GM19240 (cell line): ENCODE data around the gene EXOSC1.
"Not testable (repeated sequence)": the region's sequence is repeated elsewhere in the genome, so short reads cannot be mapped to it uniquely, and the experiment has no call there.

Experiments
- DNase-seq: peaks from one replicate; pipeline ENCODE4 v3.0.0; 2011; ENCODE audit warnings: low spot score; ENCODE audit not compliant: insufficient read length

The EXOSC1 gene, protein sequence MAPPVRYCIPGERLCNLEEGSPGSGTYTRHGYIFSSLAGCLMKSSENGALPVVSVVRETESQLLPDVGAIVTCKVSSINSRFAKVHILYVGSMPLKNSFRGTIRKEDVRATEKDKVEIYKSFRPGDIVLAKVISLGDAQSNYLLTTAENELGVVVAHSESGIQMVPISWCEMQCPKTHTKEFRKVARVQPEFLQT

DNA sequence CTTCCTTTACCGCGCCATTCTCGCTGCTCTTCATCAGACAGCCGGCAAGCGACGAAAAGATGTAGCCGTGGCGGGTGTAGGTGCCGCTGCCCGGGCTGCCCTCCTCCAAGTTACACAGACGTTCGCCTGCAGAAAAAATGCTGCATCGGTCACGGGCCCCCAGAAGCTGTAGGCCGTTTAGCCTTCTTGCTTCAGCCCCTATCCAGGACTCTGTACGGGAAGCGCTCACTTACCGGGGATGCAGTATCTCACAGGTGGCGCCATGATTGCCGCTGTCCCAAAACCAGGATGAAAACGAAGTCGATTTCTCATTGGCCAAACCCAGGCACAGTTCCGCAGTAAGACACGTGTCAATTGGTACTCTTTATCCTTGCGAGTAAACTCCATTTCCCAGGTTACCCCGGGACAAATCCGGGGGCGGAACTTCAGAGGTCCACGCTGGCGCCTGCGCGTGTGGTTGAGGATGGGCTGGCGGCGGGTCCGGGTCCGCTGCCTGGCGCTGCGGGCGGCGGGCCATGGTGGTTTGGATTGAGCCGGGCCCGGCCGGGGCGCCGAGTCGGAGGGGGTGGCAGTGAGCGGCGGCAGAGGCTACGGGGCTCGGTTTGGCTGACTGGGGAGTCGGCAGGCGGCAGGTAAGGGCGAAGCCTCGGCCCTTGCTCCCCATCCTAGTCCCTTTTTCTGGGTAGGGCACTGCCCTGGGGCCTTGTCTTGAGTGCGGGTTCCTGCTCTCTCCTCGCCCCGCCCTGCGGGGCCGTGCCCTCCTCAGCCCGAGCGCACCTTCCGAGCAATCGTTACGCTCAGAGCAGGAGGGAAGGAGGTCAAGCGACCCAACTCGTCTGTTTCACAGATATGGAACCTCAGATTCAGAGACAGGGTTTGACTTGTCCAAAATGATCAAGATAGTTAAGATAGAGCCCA lies at the start of gene EXOSC1, which contains the start of gene ZDHHC16:
Gene EXOSC1, minus strand, starts transcription at position 285 of the 918 bp plus-strand sequence. Its CDS starts 21 bp downstream, at position 264.
Gene ZDHHC16, plus strand, starts transcription at position 454 of the 918 bp plus-strand sequence. CDS start 5,501 bp downstream, outside the sequence.
- DNase-seq, result peak; percentile 96

- DNase-seq, result no peak
Observed at GRCh38 chr10:97494863-97495506, 49.2 kb upstream of the EXOSC1 start.

GRCh38 chr10:97494151-97494550 lies 48.3 kb upstream of the EXOSC1 start:
- no peak for DNase-seq

DNA sequence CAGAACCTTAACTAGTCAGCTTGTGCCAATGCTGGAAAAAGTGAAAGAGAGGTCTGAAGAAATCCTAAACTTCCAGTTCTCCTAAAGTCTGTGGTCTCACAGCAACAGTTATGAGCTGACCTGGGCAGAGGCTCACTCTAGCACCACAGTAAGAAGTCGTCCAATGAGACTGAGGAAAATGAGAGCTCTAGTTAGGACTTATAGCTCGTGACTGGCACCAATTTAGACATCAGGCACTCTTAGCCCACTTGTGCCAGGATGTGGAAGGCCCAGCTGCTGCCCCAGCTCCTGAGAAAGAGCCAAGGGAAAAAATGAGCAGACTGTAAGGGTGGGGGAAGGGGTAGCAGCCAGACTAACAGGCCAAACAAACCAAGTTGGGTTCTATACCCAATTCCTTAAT lies 44.8 kb upstream of the EXOSC1 start:
- no peak for DNase-seq

DNA sequence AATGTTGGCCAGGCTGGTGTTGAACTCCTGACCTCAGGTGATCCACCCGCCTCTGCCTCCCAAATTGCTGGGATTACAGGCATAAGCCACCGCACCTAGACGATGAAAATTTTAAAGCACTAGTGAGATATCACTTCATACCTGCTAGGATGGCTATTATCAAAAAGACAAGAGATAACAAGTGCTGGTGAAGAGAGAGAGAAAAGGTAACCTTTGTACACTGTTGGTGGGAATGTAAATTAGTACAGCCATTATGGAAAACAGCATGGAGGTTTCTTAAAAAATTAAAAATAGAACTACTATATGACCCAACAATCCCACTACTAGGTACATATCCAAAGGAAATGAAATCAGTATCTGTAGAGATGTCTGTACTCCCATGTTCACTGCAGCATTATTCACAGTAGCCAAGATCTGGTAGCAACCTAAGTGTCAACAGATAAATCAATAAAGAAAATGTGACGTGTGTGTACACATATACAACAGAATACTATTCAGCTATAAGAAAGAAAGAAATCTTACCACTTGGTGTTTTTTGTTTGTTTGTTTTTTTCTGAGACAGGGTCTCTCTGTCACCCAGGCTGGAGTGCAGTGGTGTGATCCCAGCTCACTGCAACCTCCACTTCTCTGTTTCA lies 40.0 kb upstream of the EXOSC1 start:
- no peak for DNase-seq

- DNase-seq, result no peak
Observed at GRCh38 chr10:97483921-97484320, 38.1 kb upstream of the EXOSC1 start.

GRCh38 chr10:97483506-97483905 lies 37.7 kb upstream of the EXOSC1 start:
- DNase-seq, result no peak

- no peak for DNase-seq
Observed at GRCh38 chr10:97482381-97482780, 36.6 kb upstream of the EXOSC1 start.

DNA sequence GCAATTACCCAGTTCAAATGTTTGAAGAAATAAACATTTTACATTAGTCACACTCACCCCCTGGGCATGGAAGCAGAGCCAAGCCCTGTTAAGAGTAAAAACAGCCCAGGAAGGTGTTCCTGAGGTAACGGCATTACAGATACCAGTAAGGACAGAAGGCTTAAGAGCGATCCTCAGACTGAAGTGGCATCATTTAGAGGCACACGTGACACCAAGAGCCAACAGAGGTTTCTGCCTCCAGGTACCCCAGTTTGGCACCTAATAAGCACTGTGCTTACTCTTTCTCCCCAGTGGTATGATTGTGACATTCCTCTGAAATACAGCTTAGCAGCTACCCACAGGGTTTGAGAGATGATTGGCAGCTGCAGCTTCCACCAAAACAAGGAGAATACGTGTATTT lies 35.3 kb upstream of the EXOSC1 start:
- no peak for DNase-seq

- no peak for DNase-seq
Observed at GRCh38 chr10:97479939-97480338, 34.1 kb upstream of the EXOSC1 start.

- not testable (repeated sequence) for DNase-seq
Observed at GRCh38 chr10:97479410-97479809, 33.6 kb upstream of the EXOSC1 start.

DNA sequence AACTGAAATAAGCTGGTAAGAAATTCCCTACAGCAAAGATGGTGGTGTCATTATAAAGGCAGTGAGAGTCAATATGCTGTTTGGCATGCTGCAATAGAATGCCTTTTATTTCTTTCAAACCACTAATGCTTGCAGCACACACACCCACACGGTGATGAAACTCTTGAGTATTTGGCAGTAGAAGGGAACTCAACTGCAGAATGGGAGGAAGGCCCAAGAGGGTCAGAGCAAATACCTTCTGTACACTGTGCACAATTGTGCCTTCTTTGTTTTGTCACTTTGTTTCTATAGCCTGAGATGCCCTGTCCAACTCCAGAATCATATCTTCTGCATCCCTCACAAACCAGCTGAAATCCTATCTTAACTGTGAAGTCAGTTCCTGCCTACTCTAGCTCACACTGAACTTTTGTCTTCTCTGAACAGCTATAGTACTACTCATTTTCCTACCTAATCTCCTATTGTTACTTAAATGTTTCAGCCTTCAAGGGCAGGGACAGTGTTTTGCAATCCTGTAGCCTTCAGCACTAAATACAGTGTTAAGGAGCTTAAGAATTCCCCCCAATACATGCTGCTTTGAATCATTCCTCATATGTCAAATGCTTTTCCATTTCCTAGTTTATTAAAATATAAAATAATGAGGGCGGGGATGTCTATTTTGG lies 30.3 kb upstream of the EXOSC1 start:
- no peak for DNase-seq

DNA sequence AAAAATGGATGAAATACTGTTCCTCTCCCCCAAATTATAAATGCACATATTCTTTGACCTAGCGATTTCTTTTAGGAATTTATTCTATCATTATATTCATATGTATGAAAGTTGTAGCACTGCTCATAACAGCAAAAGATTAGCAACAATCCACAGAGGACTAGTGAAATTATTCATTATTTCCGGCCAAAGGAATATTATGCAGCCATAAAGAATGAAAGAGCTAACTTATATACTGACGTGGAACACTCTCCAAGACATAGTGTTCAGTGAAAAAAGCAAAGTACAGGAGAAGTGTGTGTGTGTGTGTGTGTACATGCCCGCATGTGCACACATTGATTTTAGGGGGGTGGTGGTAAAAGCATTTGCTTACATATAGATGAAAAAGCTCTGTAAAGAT lies 29.1 kb upstream of the EXOSC1 start:
- no peak for DNase-seq

- DNase-seq, result not testable (repeated sequence)
Observed at GRCh38 chr10:97468781-97469180, 23.0 kb upstream of the EXOSC1 start.

- DNase-seq, result no peak
Observed at GRCh38 chr10:97468162-97468561, 22.4 kb upstream of the EXOSC1 start.

- no peak for DNase-seq
Observed at GRCh38 chr10:97466755-97467154, 20.9 kb upstream of the EXOSC1 start.

DNA sequence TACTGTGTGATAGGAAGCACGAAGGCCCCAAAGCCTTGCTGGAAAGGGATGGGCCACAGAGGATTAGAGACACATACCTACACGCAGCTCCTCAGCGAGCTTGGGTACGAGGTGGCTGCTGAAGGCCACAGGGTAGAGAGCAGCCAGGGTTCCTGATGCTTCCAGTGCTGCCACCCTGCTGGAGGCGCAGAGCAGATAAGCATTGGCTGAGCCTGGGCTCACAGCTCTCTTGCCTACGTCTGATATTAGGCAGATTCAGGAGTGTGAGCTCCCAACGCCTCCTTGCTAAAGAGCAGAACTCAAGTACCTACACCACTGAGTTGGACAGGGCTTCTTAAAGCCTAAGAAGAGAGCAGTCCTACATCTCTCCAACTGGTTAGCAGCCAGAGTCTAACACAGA lies 20.2 kb upstream of the EXOSC1 start:
- DNase-seq, result no peak

DNA sequence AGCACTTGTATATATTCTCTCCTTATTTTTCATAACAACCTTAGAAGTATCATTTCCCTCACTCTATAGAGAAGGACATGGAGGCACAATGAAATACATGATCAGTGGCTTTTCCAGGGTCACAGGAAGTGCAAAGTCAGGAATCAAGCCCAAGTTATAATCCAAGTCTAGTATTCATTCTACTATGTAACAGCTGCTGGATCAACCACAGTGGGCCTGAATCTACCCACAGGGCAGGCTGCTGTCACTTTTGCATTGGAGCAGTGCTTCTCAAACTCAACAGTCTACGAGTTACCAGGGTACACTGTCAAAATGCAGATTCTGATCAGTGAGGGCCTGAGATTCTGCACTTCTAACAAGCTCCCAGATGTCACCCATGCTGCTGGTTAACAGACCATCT lies 18.4 kb upstream of the EXOSC1 start:
- DNase-seq, result no peak

GRCh38 chr10:97463363-97464132 lies 17.7 kb upstream of the EXOSC1 start:
- DNase-seq, result peak; percentile 44

- DNase-seq, result no peak
Observed at GRCh38 chr10:97462309-97462708, 16.5 kb upstream of the EXOSC1 start.
